Measurements from ENCODE around the gene SH3TC1. TPM values are rescaled to one million over a fixed set of nuclear protein-coding genes. Genes with fewer than 3 reads are reported as not detected.
A peak's percentile ranks its signal among the peaks of the same experiment; 100 is the strongest.

SH3TC1 gene
- total RNA-seq, 1 donor from 2014 or later, result 1.2 TPM

- Mint-ChIP-seq H3K4me3 (ENCODE audit: unreplicated experiment) (no peak overlapping the region), H3K4me1 (ENCODE audit: low read depth, unreplicated experiment) (no peaks in the 10 kb centered on the region), H3K27me3 (ENCODE audit: low read depth, unreplicated experiment) (peaks cover 37% of the 10 kb centered on the region), H3K27ac (ENCODE audit: unreplicated experiment) (no peak overlapping the region), H3K9me3 (ENCODE audit: unreplicated experiment) (no peaks in the 10 kb centered on the region), H3K36me3 (ENCODE audit: low read depth, unreplicated experiment) (no peaks in the 10 kb centered on the region)
- Histone ChIP-seq H3K27me3 (ENCODE audit: insufficient read depth, low read length) (peaks cover 2% of the 10 kb centered on the region), H3K36me3 (ENCODE audit: insufficient read depth, low read length) (no peaks in the 10 kb centered on the region), H3K4me2 (ENCODE audit: low read length) (no peak overlapping the region), H3K79me2 (ENCODE audit: insufficient read depth, low read length) (no peaks in the 10 kb centered on the region), H3K9me3 (ENCODE audit: insufficient read depth, low read depth, low read length) (no peaks in the 10 kb centered on the region), H3K9ac (ENCODE audit: low read length) (no peak overlapping the region), H4K20me1 (ENCODE audit: insufficient read depth, low read length) (no peaks in the 10 kb centered on the region), H3K4me3 (ENCODE audit: insufficient read depth, low read depth, low read length) (no peak overlapping the region), H2AFZ (ENCODE audit: low read depth, low read length) (no peak overlapping the region), H3K4me1 (ENCODE audit: insufficient read depth, low read length) (peaks cover 22% of the 10 kb centered on the region), H3K27ac (ENCODE audit: low read depth, low read length) (no peak overlapping the region)
- FAIRE-seq (no peak), DNase-seq (ENCODE audit: low read depth) (no peak)
- no peak for TF ChIP-seq EZH2 (IDR thresholded peaks at IDR 0.05; ENCODE audit: insufficient read depth, low read length)
- TF ChIP-seq CTCF (IDR thresholded peaks at IDR 0.05; ENCODE audit: insufficient read depth, low read depth, low read length), result no peak
These were observed 15.0 kb upstream of the SH3TC1 start for GRCh38 chr4:8184061-8184460.

GRCh38 chr4:8185295-8185694 is 13.8 kb upstream of the SH3TC1 start:
- DNase-seq (ENCODE audit: low read depth) (peak; percentile 85), FAIRE-seq (peak; percentile 45)
- H3K4me3 Mint-ChIP-seq (ENCODE audit: unreplicated experiment), result no peak overlapping the region
- Histone ChIP-seq H3K27ac (ENCODE audit: low read depth, low read length) (no peak overlapping the region), H3K4me1 (ENCODE audit: insufficient read depth, low read length) (peaks cover 22% of the 10 kb centered on the region), H3K4me2 (ENCODE audit: low read length) (peak overlapping the region; percentile 58), H3K79me2 (ENCODE audit: insufficient read depth, low read length) (no peaks in the 10 kb centered on the region), H3K9me3 (ENCODE audit: insufficient read depth, low read depth, low read length) (no peaks in the 10 kb centered on the region), H3K27me3 (ENCODE audit: insufficient read depth, low read length) (peaks cover 2% of the 10 kb centered on the region), H3K9ac (ENCODE audit: low read length) (no peak overlapping the region), H3K36me3 (ENCODE audit: insufficient read depth, low read length) (no peaks in the 10 kb centered on the region), H3K4me3 (ENCODE audit: insufficient read depth, low read depth, low read length) (no peak overlapping the region), H2AFZ (ENCODE audit: low read depth, low read length) (no peak overlapping the region), H4K20me1 (ENCODE audit: insufficient read depth, low read length) (no peaks in the 10 kb centered on the region)
- no peaks in the 10 kb centered on the region for H3K36me3 Mint-ChIP-seq (ENCODE audit: low read depth, unreplicated experiment)
- TF ChIP-seq CTCF (IDR thresholded peaks at IDR 0.05; ENCODE audit: insufficient read depth, low read depth, low read length) (no peak), EZH2 (IDR thresholded peaks at IDR 0.05; ENCODE audit: insufficient read depth, low read length) (no peak)
- no peaks in the 10 kb centered on the region for H3K4me1 Mint-ChIP-seq (ENCODE audit: low read depth, unreplicated experiment)
- no peak overlapping the region for H3K27ac Mint-ChIP-seq (ENCODE audit: unreplicated experiment)
- no peaks in the 10 kb centered on the region for H3K9me3 Mint-ChIP-seq (ENCODE audit: unreplicated experiment)
- peaks cover 34% of the 10 kb centered on the region for H3K27me3 Mint-ChIP-seq (ENCODE audit: low read depth, unreplicated experiment)

- H3K27me3 Mint-ChIP-seq (ENCODE audit: low read depth, unreplicated experiment), result peaks cover 31% of the 10 kb centered on the region
- peaks cover 2% of the 10 kb centered on the region for H3K27me3 ChIP-seq (ENCODE audit: insufficient read depth, low read length)
- no peaks in the 10 kb centered on the region for H3K79me2 ChIP-seq (ENCODE audit: insufficient read depth, low read length)
These were observed 13.2 kb upstream of the SH3TC1 start for GRCh38 chr4:8185930-8186329.

More at GRCh38 chr4:8185930-8186329, 13.2 kb upstream of the SH3TC1 start:
- Histone ChIP-seq H3K4me1 (ENCODE audit: insufficient read depth, low read length) (peaks cover 24% of the 10 kb centered on the region), H3K9me3 (ENCODE audit: insufficient read depth, low read depth, low read length) (no peaks in the 10 kb centered on the region), H3K36me3 (ENCODE audit: insufficient read depth, low read length) (no peaks in the 10 kb centered on the region), H3K4me2 (ENCODE audit: low read length) (peak overlapping the region; percentile 58), H3K4me3 (ENCODE audit: insufficient read depth, low read depth, low read length) (no peak overlapping the region), H3K27ac (ENCODE audit: low read depth, low read length) (no peak overlapping the region), H2AFZ (ENCODE audit: low read depth, low read length) (no peak overlapping the region), H3K9ac (ENCODE audit: low read length) (no peak overlapping the region), H4K20me1 (ENCODE audit: insufficient read depth, low read length) (no peaks in the 10 kb centered on the region)
- FAIRE-seq, result no peak
- no peak overlapping the region for H3K4me3 Mint-ChIP-seq (ENCODE audit: unreplicated experiment)
- no peak overlapping the region for H3K27ac Mint-ChIP-seq (ENCODE audit: unreplicated experiment)
- TF ChIP-seq CTCF (IDR thresholded peaks at IDR 0.05; ENCODE audit: insufficient read depth, low read depth, low read length), result no peak
- no peak for TF ChIP-seq EZH2 (IDR thresholded peaks at IDR 0.05; ENCODE audit: insufficient read depth, low read length)
- H3K9me3 Mint-ChIP-seq (ENCODE audit: unreplicated experiment), result no peaks in the 10 kb centered on the region
- H3K4me1 Mint-ChIP-seq (ENCODE audit: low read depth, unreplicated experiment), result no peaks in the 10 kb centered on the region
- H3K36me3 Mint-ChIP-seq (ENCODE audit: low read depth, unreplicated experiment), result no peaks in the 10 kb centered on the region
- no peak for DNase-seq (ENCODE audit: low read depth)
